ENCODE measurements around the gene OGFOD3.

DNA sequence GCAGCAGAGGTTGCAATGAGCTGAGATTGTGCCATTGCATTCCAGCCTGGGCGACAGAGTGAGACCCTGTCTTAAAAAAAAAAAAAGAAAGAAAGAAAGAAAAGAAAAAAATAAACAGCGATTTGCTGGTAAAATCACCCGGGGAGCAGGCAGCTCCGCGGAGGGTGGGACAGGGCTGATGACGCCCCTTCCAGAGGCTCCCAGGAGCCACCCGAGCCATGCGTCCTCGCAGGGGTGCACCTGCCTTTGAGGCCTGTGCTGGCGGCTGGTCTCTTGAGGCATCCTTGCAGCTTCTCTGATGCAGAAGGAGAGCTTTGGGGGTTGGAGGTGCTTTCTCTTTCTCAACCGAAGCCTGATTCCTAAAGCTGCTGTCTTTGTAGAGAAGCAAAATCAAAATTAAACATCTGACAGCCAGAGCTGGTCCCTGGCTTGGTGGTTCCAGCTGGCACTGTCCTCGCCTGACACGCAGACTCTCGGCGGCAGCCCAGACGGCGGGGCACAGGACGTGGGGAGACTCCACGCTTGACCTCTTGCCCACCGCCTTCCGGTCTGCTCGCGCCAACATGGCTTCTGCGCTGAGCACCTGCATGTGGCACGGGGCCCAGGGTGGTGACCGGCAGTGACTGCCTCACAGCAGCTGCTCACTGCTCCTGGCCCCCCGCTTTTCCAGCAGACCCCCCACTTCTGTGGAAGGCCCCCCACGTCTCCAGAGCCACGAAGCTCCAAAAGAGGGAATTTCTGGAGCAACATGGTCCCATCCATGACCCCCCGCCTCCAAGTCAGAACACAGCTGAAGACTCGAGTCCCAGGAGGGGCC, 40.3 kb downstream of the OGFOD3 start:
- TF ChIP-seq, protein P1, sequence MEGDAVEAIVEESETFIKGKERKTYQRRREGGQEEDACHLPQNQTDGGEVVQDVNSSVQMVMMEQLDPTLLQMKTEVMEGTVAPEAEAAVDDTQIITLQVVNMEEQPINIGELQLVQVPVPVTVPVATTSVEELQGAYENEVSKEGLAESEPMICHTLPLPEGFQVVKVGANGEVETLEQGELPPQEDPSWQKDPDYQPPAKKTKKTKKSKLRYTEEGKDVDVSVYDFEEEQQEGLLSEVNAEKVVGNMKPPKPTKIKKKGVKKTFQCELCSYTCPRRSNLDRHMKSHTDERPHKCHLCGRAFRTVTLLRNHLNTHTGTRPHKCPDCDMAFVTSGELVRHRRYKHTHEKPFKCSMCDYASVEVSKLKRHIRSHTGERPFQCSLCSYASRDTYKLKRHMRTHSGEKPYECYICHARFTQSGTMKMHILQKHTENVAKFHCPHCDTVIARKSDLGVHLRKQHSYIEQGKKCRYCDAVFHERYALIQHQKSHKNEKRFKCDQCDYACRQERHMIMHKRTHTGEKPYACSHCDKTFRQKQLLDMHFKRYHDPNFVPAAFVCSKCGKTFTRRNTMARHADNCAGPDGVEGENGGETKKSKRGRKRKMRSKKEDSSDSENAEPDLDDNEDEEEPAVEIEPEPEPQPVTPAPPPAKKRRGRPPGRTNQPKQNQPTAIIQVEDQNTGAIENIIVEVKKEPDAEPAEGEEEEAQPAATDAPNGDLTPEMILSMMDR (conservative IDR thresholded peaks at IDR 0.05 in 1 of 2, IDR thresholded peaks at IDR 0.05 in 1 of 2; ENCODE audit: extremely low read depth in 1 of 2, insufficient read depth in 1 of 2, low read depth in 1 of 2, low read length in 2 of 2) = no peak
- TF ChIP-seq EZH2 (IDR thresholded peaks at IDR 0.05; ENCODE audit: borderline replicate concordance, low read length) = no peak

Measured in mammary epithelial cell (primary cell).